ACC112 (cell line): ENCODE measurements around the gene PITHD1.
A peak's percentile ranks its signal among the peaks of the same experiment; 100 is the strongest.
"Not testable (repeated sequence)": the region's sequence is repeated elsewhere in the genome, so short reads cannot be mapped to it uniquely, and the experiment has no call there.

ENCODE experiments used
- H2AFZ ChIP-seq: fragments of 200-600 bp; sonication (generic); one replicate; pipeline ENCODE4 v1.6.0; 2017; ENCODE audit warnings: antibody characterized with exemption, low read length; ENCODE audit not compliant: unreplicated experiment
- H3K27ac ChIP-seq: fragments of 200-600 bp; sonication (generic); 2 replicates; pipeline ENCODE4 v1.5.1; 2014; ENCODE audit warnings: low read depth, mild to moderate bottlenecking, antibody characterized with exemption, low read length, moderate library complexity
- H3K27me3 ChIP-seq: fragments of 200-600 bp; sonication (generic); 2 replicates; pipeline ENCODE4 v1.6.1; 2014; ENCODE audit warnings: mild to moderate bottlenecking, antibody characterized with exemption, low read length, moderate library complexity, mixed read lengths; ENCODE audit not compliant: insufficient read depth
- H3K36me3 ChIP-seq: fragments of 200-600 bp; sonication (generic); 2 replicates; pipeline ENCODE4 v1.6.1; 2016; ENCODE audit warnings: mild to moderate bottlenecking, antibody characterized with exemption, low read length, moderate library complexity, mixed read lengths; ENCODE audit not compliant: insufficient read depth
- H3K4me1 ChIP-seq: fragments of 200-600 bp; sonication (generic); one replicate; pipeline ENCODE4 v1.6.1; 2016; ENCODE audit warnings: low read length, mixed read lengths; ENCODE audit not compliant: insufficient read depth, unreplicated experiment, control insufficient read depth
- H3K4me3 ChIP-seq: fragments of 200-600 bp; sonication (generic); 2 replicates; pipeline ENCODE4 v1.5.1; 2014; ENCODE audit warnings: mild to moderate bottlenecking, low read depth, low read length
- H3K79me2 ChIP-seq: fragments of 200-600 bp; sonication (generic); one replicate; pipeline ENCODE4 v1.6.0; 2016; ENCODE audit warnings: low read length; ENCODE audit not compliant: control insufficient read depth, unreplicated experiment, insufficient read depth

PITHD1 gene

GRCh38 chr1:23792151-23792945 lies 14.1 kb downstream of the PITHD1 start:
- H3K36me3 ChIP-seq: peaks cover 8% of the 10 kb centered on the region; the same call in 1 of the 2 replicates
- H3K4me3 ChIP-seq: peak overlapping the region; percentile 99
- peaks cover 26% of the 10 kb centered on the region for H3K79me2 ChIP-seq
- no peaks in the 10 kb centered on the region for H3K27me3 ChIP-seq
- no peak overlapping the region for H2AFZ ChIP-seq
- peaks cover 27% of the 10 kb centered on the region for H3K4me1 ChIP-seq
- H3K27ac ChIP-seq: no peak overlapping the region

- H3K79me2 ChIP-seq: peaks cover 26% of the 10 kb centered on the region
Measured at GRCh38 chr1:23793018-23793781, 15.0 kb downstream of the PITHD1 start.

GRCh38 chr1:23793861-23794731 lies 15.9 kb downstream of the PITHD1 start:
- H3K4me3 ChIP-seq: no peak overlapping the region
- no peaks in the 10 kb centered on the region for H3K27me3 ChIP-seq
- no peak overlapping the region for H2AFZ ChIP-seq
- peaks cover 7% of the 10 kb centered on the region; the same call in 1 of the 2 replicates for H3K36me3 ChIP-seq
- peak overlapping the region; percentile 8; the same call in 1 of the 2 replicates for H3K27ac ChIP-seq
- H3K79me2 ChIP-seq: peaks cover 26% of the 10 kb centered on the region
- H3K4me1 ChIP-seq: peaks cover 30% of the 10 kb centered on the region

More at GRCh38 chr1:23793018-23793781, 15.0 kb downstream of the PITHD1 start:
- Histone ChIP-seq H3K4me1 (peaks cover 27% of the 10 kb centered on the region), H3K27ac (peak overlapping the region; percentile 8; the same call in 1 of the 2 replicates), H2AFZ (no peak overlapping the region), H3K36me3 (peaks cover 2% of the 10 kb centered on the region; the same call in 1 of the 2 replicates), H3K27me3 (no peaks in the 10 kb centered on the region), H3K4me3 (no peak overlapping the region; the same call in 1 of the 2 replicates)

- not testable (repeated sequence) for H3K27ac ChIP-seq, H2AFZ ChIP-seq, H3K27me3 ChIP-seq, H3K36me3 ChIP-seq, H3K4me3 ChIP-seq
- Histone ChIP-seq H3K79me2 (peaks cover 30% of the 10 kb centered on the region), H3K4me1 (peaks cover 30% of the 10 kb centered on the region)
Measured at GRCh38 chr1:23794732-23795182, 16.5 kb downstream of the PITHD1 start.

- Histone ChIP-seq H3K27ac (no peak overlapping the region), H2AFZ (no peak overlapping the region), H3K79me2 (peaks cover 33% of the 10 kb centered on the region), H3K27me3 (no peaks in the 10 kb centered on the region), H3K4me1 (peaks cover 23% of the 10 kb centered on the region), H3K36me3 (peaks cover 7% of the 10 kb centered on the region; the same call in 1 of the 2 replicates), H3K4me3 (no peak overlapping the region)
Measured at GRCh38 chr1:23795676-23796465, 17.7 kb downstream of the PITHD1 start.

- peaks cover 7% of the 10 kb centered on the region; the same call in 1 of the 2 replicates for H3K36me3 ChIP-seq
- peaks cover 23% of the 10 kb centered on the region for H3K4me1 ChIP-seq
- no peak overlapping the region for H3K27ac ChIP-seq
- peaks cover 27% of the 10 kb centered on the region for H3K79me2 ChIP-seq
- no peak overlapping the region for H2AFZ ChIP-seq
- H3K4me3 ChIP-seq: no peak overlapping the region
- no peaks in the 10 kb centered on the region for H3K27me3 ChIP-seq
Measured at GRCh38 chr1:23796466-23797271, 18.5 kb downstream of the PITHD1 start.

- no peak overlapping the region for H2AFZ ChIP-seq
- H3K36me3 ChIP-seq: peaks cover 7% of the 10 kb centered on the region; the same call in 1 of the 2 replicates
- H3K79me2 ChIP-seq: peaks cover 18% of the 10 kb centered on the region
- no peak overlapping the region for H3K4me3 ChIP-seq
- peaks cover 20% of the 10 kb centered on the region for H3K4me1 ChIP-seq
- H3K27me3 ChIP-seq: no peaks in the 10 kb centered on the region
- no peak overlapping the region for H3K27ac ChIP-seq
Measured at GRCh38 chr1:23797478-23798448, 19.5 kb downstream of the PITHD1 start.

- Histone ChIP-seq H3K36me3 (peaks cover 7% of the 10 kb centered on the region; the same call in 1 of the 2 replicates), H3K27me3 (no peaks in the 10 kb centered on the region), H3K79me2 (peaks cover 9% of the 10 kb centered on the region), H2AFZ (no peak overlapping the region), H3K4me1 (peaks cover 11% of the 10 kb centered on the region), H3K4me3 (peak overlapping the region; percentile 95), H3K27ac (peak overlapping the region; percentile 74)
Measured at GRCh38 chr1:23798662-23799142, 20.5 kb downstream of the PITHD1 start.
